ENCODE results near the gene ANXA11. TPM values are rescaled to one million over a fixed set of nuclear protein-coding genes. Genes with fewer than 3 reads are reported as not detected.
"Not testable (repeated sequence)": the region's sequence is repeated elsewhere in the genome, so short reads cannot be mapped to it uniquely, and the experiment has no call there.

The ANXA11 gene
- total RNA-seq, 1 donor from 2014 or later = 247 TPM

GRCh38 chr10:80146918-80147317 is 58.4 kb downstream of the ANXA11 start:
- no peak for DNase-seq (ENCODE audit: low spot score)

DNA sequence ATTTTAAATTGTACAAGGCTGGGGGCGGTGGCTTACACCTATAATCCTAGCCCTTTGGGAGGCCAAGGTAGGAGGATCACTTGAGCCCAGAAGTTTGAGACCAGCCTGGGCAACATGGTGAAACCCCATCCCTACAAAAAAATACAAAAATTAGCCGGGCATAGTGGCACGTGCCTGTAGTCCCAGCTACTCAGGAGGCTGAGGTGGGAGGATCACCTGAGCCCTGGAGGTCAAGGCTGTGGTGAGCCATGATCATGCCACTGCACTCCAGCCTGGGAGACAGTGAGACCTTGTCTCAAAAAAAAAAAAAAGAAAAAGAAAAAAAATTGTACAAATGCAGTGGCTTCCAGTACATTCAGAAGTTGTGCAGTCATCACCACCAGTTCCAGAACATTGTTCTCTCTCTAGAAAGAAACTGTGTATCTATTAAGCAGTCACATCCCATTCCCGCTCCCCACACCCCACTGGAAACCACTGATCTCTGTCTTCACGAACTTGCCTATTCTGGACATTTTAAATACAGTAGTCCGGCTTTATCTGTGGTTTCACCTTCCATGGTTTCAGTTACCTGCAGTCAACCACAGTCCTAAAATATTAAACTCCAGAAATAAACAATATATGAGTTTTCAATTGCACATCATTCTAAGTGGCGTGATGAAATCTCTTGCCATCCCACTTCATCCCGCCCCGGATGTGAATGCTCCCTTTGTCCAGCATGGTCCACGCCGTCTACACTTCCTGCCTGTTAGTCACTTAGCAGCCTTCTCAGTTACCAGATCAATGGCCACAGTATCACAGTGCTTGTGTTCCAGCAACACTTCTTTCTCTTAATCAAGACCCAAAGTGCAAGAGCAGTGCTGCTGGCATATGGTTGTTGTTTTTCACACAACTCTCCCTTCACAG is 59.7 kb downstream of the ANXA11 start:
- DNase-seq (ENCODE audit: low spot score) = not testable (repeated sequence)

- DNase-seq (ENCODE audit: low spot score) = no peak
Observed at GRCh38 chr10:80144696-80145131, 60.6 kb downstream of the ANXA11 start.

GRCh38 chr10:80144067-80144695 is 61.2 kb downstream of the ANXA11 start:
- no peak for DNase-seq (ENCODE audit: low spot score)

GRCh38 chr10:80141696-80142460 is 63.5 kb downstream of the ANXA11 start:
- DNase-seq (ENCODE audit: low spot score) = no peak

DNA sequence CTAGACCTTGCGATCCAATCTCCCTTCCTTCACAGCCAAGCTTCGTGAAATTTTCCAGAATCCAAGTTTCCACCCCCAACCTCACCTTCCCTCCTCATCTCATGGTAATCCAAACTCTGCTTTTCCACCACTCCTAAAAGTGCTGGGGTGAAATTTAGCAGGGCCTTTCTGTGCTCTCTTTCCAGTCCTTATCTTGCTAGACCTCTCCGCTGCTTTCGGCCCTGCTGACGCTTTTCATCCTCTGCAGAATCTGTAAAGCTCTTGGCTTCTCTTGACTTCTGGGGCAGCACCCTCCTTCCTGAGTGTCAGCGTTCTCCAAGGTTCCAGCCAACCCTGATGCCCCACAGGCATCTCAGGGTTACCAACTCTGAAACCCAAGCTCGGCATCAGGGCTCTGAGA is 65.1 kb downstream of the ANXA11 start:
- DNase-seq (ENCODE audit: low spot score) = no peak

- no peak for DNase-seq (ENCODE audit: low spot score)
Observed at GRCh38 chr10:80139265-80139664, 66.1 kb downstream of the ANXA11 start.

- no peak for DNase-seq (ENCODE audit: low spot score)
Observed at GRCh38 chr10:80137920-80138319, 67.4 kb downstream of the ANXA11 start.

- DNase-seq (ENCODE audit: low spot score) = no peak
Observed at GRCh38 chr10:80137031-80137862, 68.1 kb downstream of the ANXA11 start.

- DNase-seq (ENCODE audit: low spot score) = no peak
Observed at GRCh38 chr10:80136134-80136571, 69.2 kb downstream of the ANXA11 start.

DNA sequence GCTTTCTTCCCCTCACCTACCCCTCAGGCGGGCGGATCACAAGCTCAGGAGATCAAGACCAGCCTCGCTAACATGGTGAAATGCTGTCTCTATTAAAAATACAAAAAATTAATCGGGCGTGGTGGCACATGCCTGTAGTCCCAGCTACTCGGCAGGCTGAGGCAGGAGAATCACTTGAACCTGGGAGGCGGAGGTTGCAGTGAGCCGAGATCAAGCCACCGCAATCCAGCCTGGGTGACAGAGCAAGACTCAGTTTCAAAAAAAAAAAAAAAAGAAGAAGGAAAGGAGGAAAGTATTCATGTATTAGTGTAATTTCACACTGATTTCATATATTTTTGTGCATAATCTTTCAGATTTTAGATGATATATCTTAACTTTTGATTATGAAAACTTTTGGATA is 71.7 kb downstream of the ANXA11 start:
- DNase-seq (ENCODE audit: low spot score) = not testable (repeated sequence)

GRCh38 chr10:80133206-80133605 is 72.1 kb downstream of the ANXA11 start:
- no peak for DNase-seq (ENCODE audit: low spot score)

GRCh38 chr10:80132299-80133139 is 72.8 kb downstream of the ANXA11 start, which contains the start of gene PLAC9:
Gene PLAC9, plus strand, starts transcription at chr10:80132730. Its CDS starts 33 bp downstream, at chr10:80132763.
- no peak for DNase-seq (ENCODE audit: low spot score)

GRCh38 chr10:80131499-80131901 is 73.8 kb downstream of the ANXA11 start:
- no peak for DNase-seq (ENCODE audit: low spot score)

GRCh38 chr10:80126876-80127275 is 78.5 kb downstream of the ANXA11 start:
- no peak for DNase-seq (ENCODE audit: low spot score)

DNA sequence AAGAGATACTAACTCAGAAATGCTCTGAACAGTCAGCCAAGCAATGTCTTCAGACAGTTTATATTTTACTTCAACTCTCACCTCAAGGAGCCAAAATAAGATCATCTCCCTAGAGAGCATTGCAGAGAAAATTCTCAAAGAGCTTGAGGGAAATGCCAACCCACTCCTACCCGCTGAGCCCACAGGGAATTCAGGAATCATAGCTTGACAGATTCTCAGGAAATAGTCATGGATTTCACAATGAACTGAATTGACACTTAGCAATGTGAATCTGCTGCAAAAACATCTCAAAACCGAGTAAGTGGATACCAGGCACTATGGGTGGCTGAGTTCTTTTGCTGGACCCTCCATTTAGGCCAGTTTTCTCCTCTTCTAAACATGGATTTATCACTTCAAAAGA is 82.6 kb downstream of the ANXA11 start:
- DNase-seq (ENCODE audit: low spot score) = no peak

- DNase-seq (ENCODE audit: low spot score) = no peak
Observed at GRCh38 chr10:80122110-80122710, 83.1 kb downstream of the ANXA11 start.

DNA sequence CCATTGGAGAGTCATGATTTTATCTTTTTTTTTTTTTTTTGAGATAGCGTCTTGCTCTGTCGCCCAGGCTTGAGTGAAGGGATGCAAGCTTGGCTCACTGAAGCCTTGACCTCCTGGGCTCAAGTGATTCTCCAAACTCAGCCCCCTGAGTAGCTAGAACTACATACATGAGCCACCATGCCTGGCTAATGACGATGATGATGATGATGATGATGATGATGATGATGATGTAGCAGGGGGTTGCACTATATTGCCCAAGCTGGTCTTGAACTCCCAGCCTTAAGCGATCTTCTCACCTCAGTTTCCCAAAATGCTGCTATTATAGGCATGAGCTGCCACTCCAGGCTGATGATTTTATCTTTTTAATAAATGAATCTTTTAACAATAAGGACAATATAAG is 86.7 kb downstream of the ANXA11 start:
- DNase-seq (ENCODE audit: low spot score) = no peak

DNA sequence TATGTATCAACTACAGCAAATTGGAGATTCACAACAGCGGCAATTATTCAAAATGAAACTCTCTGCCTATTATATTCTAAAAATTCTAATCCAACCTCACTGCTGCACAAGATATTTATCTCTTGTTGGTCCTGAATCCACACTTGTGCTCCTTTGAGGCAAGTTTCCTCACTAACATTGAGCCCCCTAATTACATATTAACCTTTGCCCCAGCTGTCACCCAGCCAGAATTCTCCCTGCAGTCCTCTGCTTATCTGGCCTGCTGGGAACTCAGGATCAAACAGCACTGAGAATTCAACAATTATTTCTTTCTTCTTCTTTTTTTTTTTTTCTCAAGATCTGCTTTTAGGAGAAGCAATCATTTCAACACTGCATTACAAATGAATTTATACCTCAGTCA is 94.4 kb downstream of the ANXA11 start:
- no peak for DNase-seq (ENCODE audit: low spot score)
